GM13977 (cell line): ENCODE data around the gene CNTNAP2.

ENCODE experiments used
- DNase-seq: peaks from one replicate; pipeline ENCODE4 v3.0.0; 2012; ENCODE audit warnings: low spot score
- in situ Hi-C: fragments of 300-500 bp; cut with MboI; formaldehyde crosslinking; loops from one replicate; pipeline ENCODE4 v1.12.0; 2022; ENCODE audit warnings: low sequenced_read_pairs, low pct_unique_long_range_greater_than_20kb, mixed read lengths, inconsistent platforms; ENCODE audit not compliant: unreplicated experiment
- TF ChIP-seq, protein P1 (sequence below): IDR thresholded peaks from 2 replicates; pipeline ENCODE4 v1.5.1; 2012; ENCODE audit warnings: mild to moderate bottlenecking, control low read depth; ENCODE audit not compliant: insufficient read depth; ENCODE audit errors: extremely low read depth, missing control alignments

Gene CNTNAP2

DNA sequence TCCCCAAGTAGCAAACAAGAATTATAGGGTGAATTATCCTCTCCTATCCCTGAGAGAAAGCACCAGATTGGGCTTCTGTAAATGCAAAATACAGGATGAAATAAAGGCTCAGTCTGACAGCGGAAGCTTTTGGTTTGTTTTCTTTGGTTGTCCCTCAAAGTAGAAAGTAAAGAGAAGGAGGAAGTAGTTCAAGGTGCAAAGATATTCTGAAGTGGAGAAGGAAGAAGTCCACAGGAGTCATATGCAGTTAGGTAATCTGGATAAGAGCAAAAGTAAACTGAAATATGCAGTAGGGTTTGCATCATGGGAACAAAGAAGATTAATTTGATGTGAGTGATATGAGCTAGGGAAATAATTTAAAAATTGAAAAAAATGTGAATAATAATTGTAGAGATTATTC, 1071.9 kb downstream of the CNTNAP2 start:
- no peak for DNase-seq
- in situ Hi-C loops = no loop called here
- TF ChIP-seq, protein P1, sequence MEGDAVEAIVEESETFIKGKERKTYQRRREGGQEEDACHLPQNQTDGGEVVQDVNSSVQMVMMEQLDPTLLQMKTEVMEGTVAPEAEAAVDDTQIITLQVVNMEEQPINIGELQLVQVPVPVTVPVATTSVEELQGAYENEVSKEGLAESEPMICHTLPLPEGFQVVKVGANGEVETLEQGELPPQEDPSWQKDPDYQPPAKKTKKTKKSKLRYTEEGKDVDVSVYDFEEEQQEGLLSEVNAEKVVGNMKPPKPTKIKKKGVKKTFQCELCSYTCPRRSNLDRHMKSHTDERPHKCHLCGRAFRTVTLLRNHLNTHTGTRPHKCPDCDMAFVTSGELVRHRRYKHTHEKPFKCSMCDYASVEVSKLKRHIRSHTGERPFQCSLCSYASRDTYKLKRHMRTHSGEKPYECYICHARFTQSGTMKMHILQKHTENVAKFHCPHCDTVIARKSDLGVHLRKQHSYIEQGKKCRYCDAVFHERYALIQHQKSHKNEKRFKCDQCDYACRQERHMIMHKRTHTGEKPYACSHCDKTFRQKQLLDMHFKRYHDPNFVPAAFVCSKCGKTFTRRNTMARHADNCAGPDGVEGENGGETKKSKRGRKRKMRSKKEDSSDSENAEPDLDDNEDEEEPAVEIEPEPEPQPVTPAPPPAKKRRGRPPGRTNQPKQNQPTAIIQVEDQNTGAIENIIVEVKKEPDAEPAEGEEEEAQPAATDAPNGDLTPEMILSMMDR = no peak

- TF ChIP-seq, protein P1 = no peak
- in situ Hi-C loops = no loop called here
- no peak for DNase-seq
Observed at GRCh38 chr7:147193476-147193875, 1076.9 kb downstream of the CNTNAP2 start.

- in situ Hi-C loops = no loop called here
- TF ChIP-seq, protein P1 = no peak
- no peak for DNase-seq
Observed at GRCh38 chr7:147196481-147196880, 1079.9 kb downstream of the CNTNAP2 start.

DNA sequence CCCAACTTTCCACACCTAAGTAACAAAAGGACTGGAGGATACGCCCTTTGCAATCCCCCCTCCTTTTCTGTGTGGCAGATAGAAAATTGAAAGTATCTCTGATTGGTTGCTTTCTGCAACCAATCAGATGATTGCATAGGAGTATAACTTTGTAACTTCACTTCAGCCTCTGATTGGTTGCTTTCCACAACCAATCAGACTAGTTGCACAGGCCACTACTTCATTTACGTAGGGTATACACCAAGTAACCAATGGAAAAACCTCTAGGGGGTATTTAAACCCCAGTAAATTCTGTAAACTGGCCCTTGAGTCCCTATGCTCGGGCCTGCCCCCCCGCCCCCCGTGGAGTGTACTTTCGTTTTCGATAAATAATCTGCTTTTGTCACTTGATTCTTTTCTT, 1080.4 kb downstream of the CNTNAP2 start:
- TF ChIP-seq, protein P1 = no peak
- DNase-seq = no peak
- in situ Hi-C loops = no loop called here

DNA sequence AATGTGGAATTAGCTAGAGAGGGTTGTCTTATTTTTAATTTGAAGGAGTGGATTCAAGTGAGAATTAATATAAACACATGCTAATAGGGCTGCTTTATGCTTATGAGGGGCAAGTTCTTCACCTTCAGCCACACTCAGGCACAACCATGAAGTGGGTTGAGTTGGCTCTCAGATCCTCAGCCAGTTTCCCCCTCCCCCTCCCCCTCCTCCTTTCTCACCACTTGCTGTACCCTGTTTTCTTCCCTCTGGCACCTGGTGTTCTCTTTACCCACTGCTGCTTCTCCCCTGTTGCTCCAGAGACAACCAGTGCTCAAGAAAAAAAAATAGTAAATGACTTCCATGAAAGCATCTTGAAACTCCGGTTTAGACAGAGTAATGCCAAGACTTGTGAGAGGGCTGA, 1083.3 kb downstream of the CNTNAP2 start:
- DNase-seq = no peak
- TF ChIP-seq, protein P1 = no peak
- in situ Hi-C loops = no loop called here

- in situ Hi-C loops = no loop called here
- DNase-seq = no peak
- TF ChIP-seq, protein P1 = no peak
Observed at GRCh38 chr7:147207988-147208387, 1091.4 kb downstream of the CNTNAP2 start.

GRCh38 chr7:147231275-147231674, 1114.7 kb downstream of the CNTNAP2 start:
- in situ Hi-C loops = no loop called here
- TF ChIP-seq, protein P1 = no peak
- DNase-seq = no peak
